Mucosa of stomach (tissue), 1 donor: ENCODE measurements around the gene PRKN.

ENCODE experiments used
- H3K27me3 ChIP-seq: one replicate; pipeline ENCODE4 v1.7.0; 2013; ENCODE audit warnings: mild to moderate bottlenecking, low read length; ENCODE audit not compliant: control insufficient read depth, insufficient read depth
- H3K36me3 ChIP-seq: one replicate; pipeline ENCODE4 v1.7.0; 2013; ENCODE audit warnings: low read length; ENCODE audit not compliant: control insufficient read depth, insufficient read depth
- H3K4me1 ChIP-seq: one replicate; pipeline ENCODE4 v1.7.0; 2013; ENCODE audit warnings: mild to moderate bottlenecking, low read length; ENCODE audit not compliant: control insufficient read depth, insufficient read depth
- H3K4me3 ChIP-seq: one replicate; pipeline ENCODE4 v1.7.0; 2013; ENCODE audit warnings: low read length
- H3K9ac ChIP-seq: one replicate; pipeline ENCODE4 v1.7.0; 2013; ENCODE audit warnings: mild to moderate bottlenecking, low read length, moderate library complexity
- H3K9me3 ChIP-seq: one replicate; pipeline ENCODE4 v1.7.0; 2013; ENCODE audit warnings: mild to moderate bottlenecking, low read length, moderate library complexity; ENCODE audit not compliant: control insufficient read depth
- donor health status: Pancreatic carcinoma.

PRKN gene

GRCh38 chr6:161840380-161840779 lies 887.2 kb downstream of the PRKN start:
- no peaks in the 10 kb centered on the region for H3K4me1 ChIP-seq
- no peaks in the 10 kb centered on the region for H3K27me3 ChIP-seq
- H3K9ac ChIP-seq: no peak overlapping the region
- H3K9me3 ChIP-seq: no peaks in the 10 kb centered on the region
- no peaks in the 10 kb centered on the region for H3K36me3 ChIP-seq
- no peak overlapping the region for H3K4me3 ChIP-seq

DNA sequence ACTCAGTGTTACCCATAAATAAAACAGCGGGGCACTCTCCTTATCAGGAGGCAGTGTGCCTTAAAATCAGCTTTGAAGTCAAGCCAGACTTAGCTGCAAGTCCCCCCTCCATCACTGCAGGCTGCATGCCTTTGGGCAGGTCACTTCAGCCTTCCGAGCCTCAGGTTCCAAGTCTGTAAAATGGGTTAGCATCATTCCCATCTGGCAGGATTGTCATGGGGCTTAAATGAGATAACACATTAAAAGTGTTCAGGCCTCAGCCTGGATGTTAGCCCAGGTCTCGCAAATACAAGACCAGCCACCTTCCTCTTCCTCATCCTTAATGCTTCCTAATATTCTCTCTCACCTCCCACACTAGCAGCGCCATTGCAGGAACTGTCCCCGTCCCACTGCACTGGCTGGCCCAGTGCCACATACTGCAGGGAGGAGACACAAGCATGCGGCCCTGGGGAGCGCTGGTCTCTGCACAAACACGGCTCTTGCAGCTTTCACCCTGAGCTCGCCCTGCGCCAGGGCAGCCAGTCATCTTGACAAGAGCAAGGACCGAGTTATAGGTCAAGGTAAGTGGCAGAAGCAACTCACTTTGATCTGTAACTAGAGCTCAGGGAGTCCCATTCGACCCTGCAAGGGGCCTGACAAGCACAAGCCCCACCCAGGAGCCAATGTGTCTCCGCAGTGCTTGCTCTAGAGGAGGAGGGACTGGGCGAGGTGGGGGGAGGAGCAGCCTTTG lies 889.1 kb downstream of the PRKN start:
- Histone ChIP-seq H3K27me3 (no peaks in the 10 kb centered on the region), H3K4me3 (no peak overlapping the region), H3K36me3 (no peaks in the 10 kb centered on the region), H3K4me1 (no peaks in the 10 kb centered on the region), H3K9me3 (no peaks in the 10 kb centered on the region), H3K9ac (no peak overlapping the region)

DNA sequence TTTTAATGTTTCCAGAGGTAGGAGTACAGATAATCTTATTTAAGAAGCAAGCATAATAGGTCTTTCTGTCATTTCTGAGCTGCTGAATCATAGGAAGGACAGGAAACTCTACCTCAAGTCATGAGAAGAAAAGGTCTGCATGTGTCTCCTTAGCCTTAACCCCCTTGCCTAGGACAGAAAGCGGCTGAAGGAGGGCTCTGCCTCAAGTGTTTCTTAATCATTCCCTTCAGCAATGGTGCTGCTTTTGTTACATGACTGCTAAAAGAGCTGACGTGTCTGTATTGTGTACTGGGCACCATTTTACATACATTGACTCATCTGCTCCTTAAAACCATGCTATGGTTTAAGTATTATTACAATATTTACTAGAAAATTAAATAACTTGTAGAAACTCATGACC lies 889.7 kb downstream of the PRKN start:
- no peaks in the 10 kb centered on the region for H3K27me3 ChIP-seq
- no peaks in the 10 kb centered on the region for H3K9me3 ChIP-seq
- no peaks in the 10 kb centered on the region for H3K36me3 ChIP-seq
- H3K4me1 ChIP-seq: no peaks in the 10 kb centered on the region
- no peak overlapping the region for H3K9ac ChIP-seq
- H3K4me3 ChIP-seq: no peak overlapping the region

- Histone ChIP-seq H3K9ac (no peak overlapping the region), H3K9me3 (no peaks in the 10 kb centered on the region), H3K4me1 (no peaks in the 10 kb centered on the region), H3K4me3 (no peak overlapping the region), H3K36me3 (no peaks in the 10 kb centered on the region), H3K27me3 (no peaks in the 10 kb centered on the region)
These were observed 890.2 kb downstream of the PRKN start for GRCh38 chr6:161837449-161837735.

GRCh38 chr6:161836643-161837448 lies 890.7 kb downstream of the PRKN start:
- Histone ChIP-seq H3K4me3 (no peak overlapping the region), H3K9ac (no peak overlapping the region), H3K9me3 (no peaks in the 10 kb centered on the region), H3K4me1 (no peaks in the 10 kb centered on the region), H3K36me3 (no peaks in the 10 kb centered on the region), H3K27me3 (no peaks in the 10 kb centered on the region)

DNA sequence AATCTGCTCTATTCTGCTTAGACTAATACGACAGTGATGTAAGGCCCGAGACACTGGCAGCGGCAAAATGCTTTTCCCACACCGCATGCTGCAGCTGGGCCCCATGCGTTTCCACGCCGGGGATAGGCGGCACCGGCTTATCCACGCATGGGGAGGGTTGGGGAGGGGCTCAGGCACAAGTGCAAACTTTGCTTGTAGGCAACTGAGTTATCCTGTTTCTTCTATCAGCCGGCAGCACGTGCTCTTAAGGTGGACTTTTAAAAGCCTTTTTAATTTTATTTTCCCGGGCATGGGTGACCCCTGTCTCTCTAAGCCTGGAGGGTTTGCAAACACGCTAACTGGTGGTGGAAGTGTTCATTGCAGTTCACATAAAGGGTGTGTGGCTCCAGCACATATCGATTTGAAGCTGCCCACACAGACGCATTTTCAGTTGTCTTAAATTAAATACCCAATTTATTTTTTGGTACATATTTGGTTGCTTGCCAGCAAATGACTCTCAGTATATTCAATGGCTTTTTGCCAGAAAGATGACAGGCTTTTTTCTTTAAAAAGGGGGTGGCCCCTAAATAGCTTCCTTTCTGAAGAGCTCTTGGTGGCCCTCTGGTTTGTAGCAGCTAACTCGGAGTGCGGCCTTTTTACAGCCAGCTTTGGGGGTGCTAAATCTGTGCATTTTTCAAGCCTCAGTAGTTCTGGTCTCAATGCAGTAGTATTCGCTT lies 891.9 kb downstream of the PRKN start:
- no peak overlapping the region for H3K4me3 ChIP-seq
- no peaks in the 10 kb centered on the region for H3K27me3 ChIP-seq
- H3K9me3 ChIP-seq: no peaks in the 10 kb centered on the region
- H3K36me3 ChIP-seq: no peaks in the 10 kb centered on the region
- H3K9ac ChIP-seq: no peak overlapping the region
- no peaks in the 10 kb centered on the region for H3K4me1 ChIP-seq

- Histone ChIP-seq H3K9me3 (no peaks in the 10 kb centered on the region), H3K9ac (no peak overlapping the region), H3K4me3 (no peak overlapping the region), H3K4me1 (no peaks in the 10 kb centered on the region), H3K36me3 (no peaks in the 10 kb centered on the region), H3K27me3 (no peaks in the 10 kb centered on the region)
These were observed 893.1 kb downstream of the PRKN start for GRCh38 chr6:161834426-161834825.

DNA sequence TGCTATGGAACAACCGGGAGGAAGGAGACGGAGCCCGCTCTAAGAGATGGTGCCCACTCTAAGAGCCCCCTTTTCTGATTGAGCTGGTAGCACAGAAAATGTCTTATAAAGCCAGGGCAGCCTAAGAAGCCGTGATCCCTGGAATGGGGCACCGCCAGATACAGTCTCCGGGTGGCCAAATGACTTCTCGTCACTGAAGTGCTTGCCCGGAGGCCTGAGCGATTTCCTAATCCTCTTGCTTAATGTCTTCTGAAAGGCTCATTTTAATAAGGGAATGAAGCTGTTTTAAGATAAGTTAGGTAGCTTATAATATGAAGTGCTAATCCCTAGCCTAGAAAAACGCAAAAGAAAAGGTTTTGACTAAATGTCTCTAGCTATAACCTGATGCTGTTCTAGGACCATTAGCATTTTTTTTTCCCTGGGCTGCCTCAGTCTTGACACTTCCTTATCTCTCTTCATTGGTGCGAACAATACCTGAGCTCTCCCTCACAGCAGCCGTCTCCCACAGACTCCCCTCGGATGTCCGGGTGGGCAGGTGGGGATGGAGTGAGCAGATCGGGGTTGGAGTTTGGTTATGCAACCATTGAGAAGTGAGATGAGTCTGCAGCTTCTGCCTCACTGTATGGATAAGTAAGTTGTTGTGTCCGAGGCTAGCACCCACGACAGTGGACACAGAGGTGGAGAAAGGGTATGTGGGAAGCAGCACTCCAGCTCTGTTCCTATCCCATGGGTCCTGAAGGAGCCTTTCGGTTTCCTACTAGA lies 894.3 kb downstream of the PRKN start:
- no peak overlapping the region for H3K9ac ChIP-seq
- H3K9me3 ChIP-seq: no peaks in the 10 kb centered on the region
- no peaks in the 10 kb centered on the region for H3K27me3 ChIP-seq
- no peaks in the 10 kb centered on the region for H3K4me1 ChIP-seq
- no peaks in the 10 kb centered on the region for H3K36me3 ChIP-seq
- H3K4me3 ChIP-seq: no peak overlapping the region

GRCh38 chr6:161832622-161833021 lies 894.9 kb downstream of the PRKN start:
- no peaks in the 10 kb centered on the region for H3K9me3 ChIP-seq
- no peak overlapping the region for H3K4me3 ChIP-seq
- H3K36me3 ChIP-seq: no peaks in the 10 kb centered on the region
- H3K4me1 ChIP-seq: no peaks in the 10 kb centered on the region
- H3K9ac ChIP-seq: no peak overlapping the region
- H3K27me3 ChIP-seq: no peaks in the 10 kb centered on the region

- H3K4me3 ChIP-seq: no peak overlapping the region
These were observed 896.5 kb downstream of the PRKN start for GRCh38 chr6:161830866-161831616.

DNA sequence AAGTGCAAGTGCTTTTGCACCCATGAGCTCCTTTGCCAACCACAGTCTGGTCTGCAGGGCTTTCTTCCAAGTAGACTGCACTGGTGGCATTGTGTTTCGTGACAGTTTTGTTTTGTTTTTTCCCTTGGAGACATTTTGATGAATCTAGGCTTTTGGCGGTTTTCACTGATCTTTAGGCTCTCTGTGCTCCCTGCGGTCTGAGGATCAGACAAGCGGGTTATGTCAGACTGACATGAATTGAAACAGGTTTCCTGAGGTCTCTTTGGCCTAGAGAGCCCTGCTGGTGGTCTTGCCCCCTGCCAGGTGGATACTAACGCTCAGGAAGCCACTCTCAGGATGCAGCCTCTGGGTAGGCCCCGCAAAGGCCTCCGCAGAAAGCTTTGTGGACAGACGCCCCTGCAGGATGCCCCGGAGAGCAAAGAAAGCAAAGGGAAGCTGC lies 898.3 kb downstream of the PRKN start:
- Histone ChIP-seq H3K9ac (no peak overlapping the region), H3K27me3 (no peaks in the 10 kb centered on the region), H3K9me3 (no peaks in the 10 kb centered on the region), H3K36me3 (no peaks in the 10 kb centered on the region), H3K4me3 (no peak overlapping the region), H3K4me1 (no peaks in the 10 kb centered on the region)

More at GRCh38 chr6:161830866-161831616, 896.5 kb downstream of the PRKN start:
- H3K4me1 ChIP-seq: no peaks in the 10 kb centered on the region
- no peaks in the 10 kb centered on the region for H3K36me3 ChIP-seq
- no peaks in the 10 kb centered on the region for H3K9me3 ChIP-seq
- no peaks in the 10 kb centered on the region for H3K27me3 ChIP-seq
- no peak overlapping the region for H3K9ac ChIP-seq
